Lung microvascular endothelial cell (primary cell): ENCODE data around the gene SUGT1. TPM values are rescaled to one million over a fixed set of nuclear protein-coding genes. Genes with fewer than 3 reads are reported as not detected.
"Not testable (repeated sequence)": the region's sequence is repeated elsewhere in the genome, so short reads cannot be mapped to it uniquely, and the experiment has no call there.

ENCODE experiments used
- DNase-seq, 2 donors: peaks; one replicate each; pipeline versions ENCODE4 v3.0.0 to v3.0.0-alpha.2; 2010; ENCODE audit warnings: low read depth in 2 of 2
- total RNA-seq: library from RNA; depleted of rRNA; stranded (reverse); fragments of >200 nt; gene quantifications from 2 replicates; pipeline ENCODE4 v1.2.1, GENCODE V29; 2014

The SUGT1 gene
- total RNA-seq, 1 donor from 2014 or later: 27.8 TPM

DNA sequence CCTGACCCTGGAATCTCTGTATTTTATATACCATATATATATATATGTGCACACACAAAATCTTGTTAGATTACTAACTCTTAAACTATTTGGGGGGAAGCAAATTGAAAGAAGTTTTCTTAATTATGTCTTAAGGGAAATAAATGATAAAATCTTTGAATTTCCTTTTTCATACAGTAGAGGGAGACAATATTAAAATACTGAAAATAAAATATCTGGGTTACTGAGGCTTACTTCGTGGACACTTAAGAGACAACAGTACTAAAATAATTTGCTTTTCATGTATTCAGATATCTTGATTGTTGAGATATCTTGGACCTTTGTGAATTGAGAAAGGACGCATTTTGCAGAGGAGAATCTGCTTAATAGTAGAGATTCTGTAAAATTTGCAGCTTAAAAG lies 17.0 kb downstream of the SUGT1 start:
- DNase-seq: no peak

DNA sequence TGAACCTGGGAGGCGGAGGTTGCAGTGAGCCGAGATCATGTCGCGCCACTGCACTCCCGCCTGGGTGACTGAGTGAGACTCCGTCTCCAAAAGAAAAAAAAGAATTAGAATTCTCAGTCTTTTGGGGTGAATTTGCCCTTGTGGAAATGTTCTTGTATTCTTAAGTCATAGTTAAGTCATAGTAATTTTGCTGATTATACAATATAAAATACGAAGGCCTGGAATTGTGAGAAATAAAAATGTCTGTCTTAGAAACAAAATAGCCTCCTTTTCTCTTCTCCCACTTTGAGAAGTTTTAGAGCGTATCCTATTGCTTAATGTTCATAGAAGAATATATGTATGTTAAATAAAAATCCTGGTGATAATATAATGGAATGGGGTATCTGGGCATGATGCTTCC lies 18.1 kb downstream of the SUGT1 start:
- DNase-seq: no peak

DNA sequence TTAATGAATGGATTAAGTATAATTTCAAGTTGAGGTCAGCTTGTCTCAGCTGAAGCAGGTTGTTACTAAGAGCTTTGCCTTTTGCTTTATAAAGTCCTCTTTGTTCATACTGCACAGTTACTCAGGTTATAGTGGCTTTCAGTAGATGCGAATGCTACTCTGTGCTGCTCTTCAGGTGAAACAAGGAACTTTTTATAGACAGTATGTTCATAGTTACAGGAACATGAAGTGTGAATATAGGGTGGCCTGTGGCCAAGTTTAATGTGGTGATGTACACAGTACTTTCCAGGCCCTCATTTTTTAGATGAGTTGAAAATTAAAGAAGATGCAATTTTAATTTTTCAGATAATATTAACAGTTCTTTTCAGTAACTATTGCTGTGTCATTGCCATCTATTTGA lies 20.8 kb downstream of the SUGT1 start:
- DNase-seq: no peak

DNA sequence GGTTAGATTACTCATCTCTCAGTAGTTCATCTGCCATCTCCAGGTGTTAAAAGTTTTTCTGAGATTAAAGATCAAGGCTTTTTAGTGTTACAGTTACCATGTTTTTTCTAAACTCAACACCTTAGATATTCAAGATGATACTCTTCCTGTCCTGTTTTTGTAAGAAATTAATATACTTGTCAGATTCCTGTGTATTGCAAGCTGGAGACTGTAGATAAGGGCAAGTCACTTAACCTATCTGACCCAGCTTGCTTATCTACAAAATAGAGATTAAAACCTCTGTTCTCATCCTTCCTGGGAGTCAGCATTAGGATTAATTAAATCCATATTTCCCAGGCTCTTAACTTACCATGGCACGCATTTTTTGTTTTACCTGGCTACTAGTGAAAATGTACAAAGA lies 25.2 kb downstream of the SUGT1 start:
- DNase-seq: no peak

DNA sequence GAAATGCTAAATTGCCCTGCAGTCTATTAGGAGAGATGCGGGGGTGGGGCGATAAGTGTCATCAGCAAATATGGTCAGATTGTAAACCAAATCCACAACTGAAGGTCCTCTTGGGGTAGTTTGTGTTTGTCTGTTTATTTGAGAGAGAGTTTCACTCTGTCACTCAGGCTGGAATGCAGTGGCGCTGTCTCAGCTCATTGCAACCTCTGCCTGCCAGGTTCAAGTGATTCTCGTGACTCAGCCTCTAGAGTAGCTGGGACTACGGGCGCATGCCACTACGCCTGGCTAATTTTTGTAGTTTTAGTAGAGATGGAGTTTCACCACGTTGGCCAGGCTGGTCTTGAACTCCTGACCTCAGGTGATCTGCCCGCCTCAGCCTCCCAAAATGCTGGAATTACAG lies 33.2 kb downstream of the SUGT1 start:
- DNase-seq: not testable (repeated sequence)

DNA sequence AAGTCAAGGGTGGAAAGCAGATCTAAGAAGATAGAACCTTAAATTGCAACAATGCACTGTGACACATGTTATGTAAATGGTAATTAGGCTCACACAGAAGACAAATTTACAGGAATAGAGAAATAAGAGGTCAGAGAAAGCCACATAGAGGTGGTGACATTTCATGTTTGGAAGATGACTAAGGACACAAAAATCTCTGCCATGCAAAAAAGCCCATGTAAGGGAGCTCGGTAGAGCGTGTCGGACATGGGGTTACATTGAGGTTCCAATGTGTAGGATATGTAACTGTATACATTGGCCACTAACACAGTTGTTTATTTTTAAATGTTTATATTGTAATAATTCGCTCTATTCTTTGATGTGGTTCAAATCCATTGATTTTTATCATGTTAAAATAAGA lies 33.7 kb downstream of the SUGT1 start:
- no peak for DNase-seq

DNA sequence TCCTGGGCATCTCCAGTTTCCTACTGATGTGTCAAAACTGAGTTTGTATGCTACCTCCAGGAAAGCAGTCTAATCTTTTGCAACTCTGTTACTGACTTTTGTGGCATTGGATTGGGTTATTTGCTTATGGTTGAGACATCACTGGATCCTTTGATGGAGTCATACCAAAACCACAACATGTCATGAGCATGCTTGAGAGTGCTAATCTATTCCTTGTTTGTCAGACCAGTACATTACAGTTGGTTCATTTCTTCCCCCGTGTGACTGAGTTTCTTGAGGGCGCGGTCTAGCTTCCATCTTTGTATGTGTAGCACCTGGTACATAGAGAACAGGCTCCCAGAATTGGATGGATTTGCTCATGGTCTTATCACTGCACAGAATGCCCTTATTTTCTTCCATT lies 43.2 kb downstream of the SUGT1 start:
- DNase-seq: no peak

DNA sequence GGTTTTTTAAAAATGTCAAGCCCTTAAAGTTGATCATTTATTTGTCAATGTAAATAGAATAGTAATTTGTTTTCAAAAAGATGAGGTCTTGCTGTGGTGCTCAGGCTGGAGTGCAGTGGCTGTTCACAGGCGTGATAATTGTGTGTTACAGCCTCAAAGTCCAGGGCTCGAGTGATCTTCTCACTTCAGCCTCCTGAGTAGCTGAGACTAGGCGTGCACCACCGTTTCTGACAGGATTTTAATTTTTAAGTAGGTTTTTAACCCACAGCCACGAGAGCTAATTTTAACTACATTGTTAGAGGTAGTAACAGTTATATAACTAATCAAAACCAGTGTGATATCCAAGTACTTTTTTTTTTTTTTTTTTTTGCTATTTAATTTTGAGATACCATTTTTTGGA lies 43.9 kb downstream of the SUGT1 start:
- DNase-seq: no peak

DNA sequence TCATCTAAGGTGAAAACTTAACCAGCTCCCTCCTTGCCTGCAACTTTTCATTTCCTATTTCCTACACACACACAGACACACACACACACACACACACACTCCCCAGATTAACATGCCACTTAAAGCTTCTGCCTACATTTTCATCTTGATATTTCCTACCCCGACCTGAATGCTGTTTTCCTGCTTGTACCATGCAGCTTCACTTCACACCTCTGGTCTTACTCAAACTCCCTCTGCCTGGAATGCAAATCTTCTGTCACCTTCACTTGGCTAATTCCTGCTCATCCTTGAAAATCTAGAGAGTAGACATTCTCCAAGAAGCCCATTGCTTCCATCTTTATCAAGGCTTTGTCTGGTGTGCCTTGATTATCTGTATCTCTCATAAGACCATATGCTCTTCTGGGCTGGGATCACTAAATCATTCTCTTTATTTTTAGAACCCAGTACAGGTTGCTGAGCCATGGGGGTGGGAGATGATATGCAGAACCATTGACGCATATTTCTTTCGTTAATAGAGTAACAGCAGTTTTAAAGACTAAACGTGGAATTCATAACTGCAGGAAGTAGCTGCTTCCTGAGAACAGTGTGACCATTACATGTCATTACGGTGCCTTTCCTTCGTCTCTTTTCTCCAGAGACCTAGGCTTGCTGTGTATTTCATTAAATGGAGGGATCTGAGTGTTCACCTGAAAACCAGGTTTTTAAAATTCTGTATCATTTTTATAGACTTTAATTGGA lies 49.3 kb downstream of the SUGT1 start:
- DNase-seq: peak; percentile 42 to 49

DNA sequence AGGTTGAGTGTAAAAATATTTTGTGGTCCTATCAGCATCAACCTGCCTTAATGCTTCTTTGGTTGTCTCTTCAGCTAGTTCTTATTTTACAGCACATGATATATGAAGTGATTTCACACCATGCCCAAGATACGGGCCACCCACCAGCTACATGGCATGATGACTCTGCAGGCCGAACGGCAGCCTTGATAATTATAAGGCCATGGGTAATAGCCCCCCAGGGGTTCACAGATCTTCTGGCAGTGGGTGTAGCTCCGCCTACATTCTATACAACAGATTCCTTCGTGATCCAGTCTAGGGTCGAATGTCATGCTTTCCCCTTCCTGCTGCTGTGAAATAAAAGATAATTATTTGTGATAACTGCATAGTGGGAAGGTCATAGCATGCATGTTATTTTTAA lies 50.8 kb downstream of the SUGT1 start:
- DNase-seq: no peak

DNA sequence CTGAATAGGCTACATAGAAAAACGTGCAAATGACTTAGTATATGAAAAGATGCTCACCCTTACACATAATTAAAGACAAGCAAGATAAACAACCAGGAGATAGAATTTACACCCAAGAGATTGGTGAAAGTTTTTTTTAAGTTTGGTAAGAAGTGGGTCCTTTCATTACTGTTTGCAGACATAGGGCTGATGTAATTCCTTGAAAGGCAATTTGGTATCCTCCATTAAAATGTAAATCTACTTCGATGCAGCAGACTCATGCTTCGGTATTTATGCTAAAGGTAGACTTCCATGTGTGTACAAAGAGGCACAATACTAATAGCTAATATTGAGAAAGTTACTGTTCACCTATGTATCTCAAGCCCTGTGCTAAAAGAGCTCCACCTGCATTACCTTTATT lies 53.4 kb downstream of the SUGT1 start:
- DNase-seq: no peak

DNA sequence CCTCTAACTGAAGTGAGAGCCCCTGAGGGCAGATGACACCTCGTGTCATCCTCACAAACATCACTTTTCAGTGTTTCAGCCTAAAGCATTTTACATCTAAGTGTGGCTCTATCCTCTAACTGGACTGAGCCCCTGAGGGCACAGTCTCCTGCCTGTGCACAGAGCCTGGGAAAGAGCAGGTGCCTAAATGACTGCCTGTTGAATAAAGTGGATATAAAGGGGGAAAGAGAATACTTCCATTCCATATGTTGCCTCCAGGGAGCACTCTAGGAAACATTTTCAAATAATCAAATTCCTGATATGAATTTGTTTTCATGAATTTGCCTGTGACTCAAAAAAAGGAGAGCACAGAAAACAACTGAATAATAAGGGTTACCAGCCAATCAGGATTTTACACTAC lies 54.7 kb downstream of the SUGT1 start:
- DNase-seq: peak; percentile 5 to 6

DNA sequence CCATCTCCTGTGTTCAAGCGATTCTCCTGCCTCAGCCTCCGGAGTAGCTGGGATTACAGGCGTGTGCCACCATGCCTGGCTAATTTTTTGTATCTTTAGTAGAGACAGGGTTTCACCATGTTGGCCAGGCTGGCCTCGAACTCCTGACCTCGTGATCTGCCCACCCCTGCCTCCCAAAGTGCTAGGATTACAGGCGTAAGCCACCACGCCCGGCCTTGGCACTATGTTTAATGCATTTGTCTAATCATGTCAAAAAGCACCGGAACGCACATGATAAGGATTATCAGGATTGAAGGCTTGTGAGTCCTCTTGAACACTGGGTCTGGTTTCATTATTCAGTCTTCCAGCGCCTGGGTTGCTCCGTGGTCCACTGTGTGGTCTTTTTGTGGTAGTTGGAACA lies 55.6 kb downstream of the SUGT1 start:
- not testable (repeated sequence) for DNase-seq

DNA sequence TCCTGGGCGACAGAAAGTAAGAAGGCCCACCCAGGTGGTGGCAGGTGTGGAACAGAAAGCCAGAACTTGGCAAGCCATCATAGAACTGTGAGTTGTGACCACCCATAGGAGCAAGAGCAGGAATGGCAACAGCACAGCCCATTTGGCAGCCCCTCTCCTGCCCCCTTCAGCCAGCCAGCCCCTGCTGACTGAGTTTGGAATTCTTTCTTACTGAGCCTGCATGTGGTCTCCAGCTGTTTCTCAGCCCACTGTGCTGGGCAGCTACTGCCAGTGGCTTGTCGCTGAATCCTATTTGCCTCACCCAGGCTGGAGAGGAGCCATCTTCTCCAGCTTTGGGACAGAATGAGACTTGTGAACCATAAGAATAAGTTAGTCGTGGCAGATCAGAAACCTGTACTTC lies 58.6 kb downstream of the SUGT1 start:
- DNase-seq: no peak

DNA sequence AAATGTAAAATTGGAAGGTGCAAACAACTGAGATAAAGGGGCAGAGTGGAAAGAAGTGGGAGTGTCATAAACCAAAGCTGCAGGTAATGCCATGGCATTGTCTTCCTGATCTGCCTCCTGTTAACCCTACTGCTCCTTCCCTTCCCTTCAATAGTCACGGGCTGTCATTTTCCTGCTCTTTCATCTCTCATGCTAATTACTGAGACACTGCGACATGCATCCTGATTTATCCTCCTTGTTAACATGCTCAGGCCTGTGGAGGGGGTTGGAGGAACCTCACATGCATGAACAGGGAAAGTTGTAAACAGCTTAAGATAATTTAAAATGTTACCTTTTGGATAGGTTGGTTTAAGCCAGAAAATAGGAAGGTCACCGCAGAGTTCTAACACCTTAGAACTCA lies 59.7 kb downstream of the SUGT1 start:
- DNase-seq: no peak

DNA sequence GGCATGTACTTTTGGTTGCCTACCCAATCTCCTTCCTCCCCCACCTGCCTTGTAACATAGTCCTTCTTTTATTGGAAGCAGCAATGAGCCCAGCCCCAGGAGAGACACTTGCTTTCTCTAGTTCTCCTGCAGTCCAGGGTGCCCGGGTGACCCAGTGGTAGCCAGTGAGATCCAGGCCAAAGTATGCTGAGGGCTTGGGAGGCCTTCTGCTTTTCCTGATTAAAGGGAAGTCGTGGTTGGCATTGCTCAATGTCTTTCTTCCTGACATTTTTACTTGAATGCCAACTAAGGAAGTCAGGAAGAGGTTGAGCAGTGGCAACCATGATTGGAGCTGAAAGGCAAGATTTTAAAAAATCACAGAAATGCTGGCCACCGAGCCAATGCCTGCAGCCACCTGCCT lies 61.3 kb downstream of the SUGT1 start:
- DNase-seq: peak in 1 of 2 donors; percentile 3

DNA sequence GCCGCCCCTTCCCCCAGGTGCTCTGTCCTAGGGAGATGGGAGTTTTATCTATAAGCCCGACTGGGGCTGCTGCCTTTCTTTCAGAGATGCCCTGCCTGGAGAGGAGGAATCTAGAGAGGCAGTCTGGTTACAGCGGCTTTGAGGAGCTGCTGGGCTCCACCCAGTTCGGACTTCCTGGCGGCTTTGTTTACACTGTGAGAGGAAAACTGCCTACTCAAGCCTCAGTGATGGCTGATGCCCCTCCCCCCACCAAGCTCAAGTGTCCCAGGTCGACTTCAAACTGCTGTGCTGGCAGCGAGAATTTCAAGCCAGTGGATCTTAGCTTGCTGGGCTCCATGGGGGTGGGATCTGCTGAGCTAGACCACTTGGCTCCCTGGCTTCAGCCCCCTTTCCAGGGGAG lies 68.3 kb downstream of the SUGT1 start:
- DNase-seq: peak in 1 of 2 donors; percentile 46

DNA sequence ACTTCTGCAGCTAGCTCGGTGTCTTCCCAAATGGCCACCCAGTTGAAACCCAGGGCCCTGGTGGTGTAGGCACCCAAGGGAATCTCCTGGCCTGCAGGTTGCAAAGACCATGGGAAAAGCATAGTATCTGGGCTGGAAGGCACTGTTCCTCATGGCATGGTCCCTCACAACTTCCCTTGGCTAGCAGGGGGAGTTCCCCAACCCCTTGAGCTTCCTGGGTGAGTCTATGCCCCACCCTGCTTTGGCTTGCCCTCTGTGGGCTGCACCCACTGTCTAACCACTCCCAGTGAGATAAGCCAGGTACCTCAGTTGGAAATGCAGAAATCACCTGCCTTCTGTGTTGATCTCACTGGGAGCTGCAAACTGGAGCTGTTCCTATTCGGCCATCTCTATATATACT lies 68.7 kb downstream of the SUGT1 start:
- DNase-seq: not testable (repeated sequence)

DNA sequence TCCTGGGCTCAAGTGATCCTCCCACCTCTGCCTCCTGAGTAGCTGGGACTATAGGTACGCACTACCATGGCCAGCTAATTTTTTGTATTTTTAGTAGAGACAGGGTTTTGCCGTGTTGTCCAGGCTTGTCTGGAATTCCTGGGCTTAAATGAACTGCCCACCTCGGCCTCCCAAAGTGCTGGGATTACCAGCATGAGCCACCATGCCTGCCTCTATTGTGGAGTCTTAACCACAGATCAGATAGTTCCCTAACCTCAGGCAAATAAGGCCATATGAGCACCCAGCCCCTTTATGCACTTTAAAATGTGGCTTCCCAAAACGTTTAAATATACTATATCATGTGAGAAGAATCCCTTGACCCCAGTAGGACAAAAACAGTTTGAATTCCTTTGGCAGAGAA lies 70.5 kb downstream of the SUGT1 start:
- no peak for DNase-seq

DNA sequence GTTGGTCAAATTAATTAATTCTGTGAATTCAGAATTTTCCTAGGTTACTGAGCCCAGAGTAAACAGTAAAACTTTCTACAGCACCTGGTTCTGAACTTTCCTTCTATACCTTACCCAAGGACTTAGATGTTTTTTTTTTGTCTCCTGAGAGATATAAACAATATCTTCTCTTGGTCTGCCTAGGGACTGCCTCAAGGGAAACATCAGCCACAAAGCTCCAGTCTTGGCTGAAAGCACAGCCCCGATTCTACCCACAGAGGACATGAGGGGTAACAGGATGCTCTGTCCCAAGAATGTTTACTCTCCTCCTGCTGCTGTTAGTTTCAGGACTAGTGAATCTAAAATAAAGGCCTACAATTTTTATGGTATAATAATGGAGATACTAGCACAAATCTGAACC lies 72.7 kb downstream of the SUGT1 start:
- DNase-seq: no peak

DNA sequence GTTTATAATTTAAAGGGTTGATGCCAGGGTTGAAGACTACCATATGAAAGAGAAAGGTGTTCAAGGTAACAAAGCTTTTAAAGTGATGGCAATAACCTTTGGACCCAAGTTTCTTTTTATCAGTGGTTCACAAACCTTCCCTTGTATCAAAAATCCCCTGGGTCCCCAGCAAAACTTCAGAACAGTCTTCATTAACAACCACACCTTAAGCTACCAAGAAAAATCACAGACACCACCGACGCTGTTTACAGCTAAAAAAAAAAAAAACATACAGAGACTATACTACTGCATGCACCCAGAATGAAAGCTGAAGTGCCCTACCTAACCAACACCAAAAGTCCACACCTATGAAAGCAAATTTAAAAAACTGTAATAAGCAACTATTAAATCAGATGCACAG lies 73.6 kb downstream of the SUGT1 start:
- DNase-seq: no peak

DNA sequence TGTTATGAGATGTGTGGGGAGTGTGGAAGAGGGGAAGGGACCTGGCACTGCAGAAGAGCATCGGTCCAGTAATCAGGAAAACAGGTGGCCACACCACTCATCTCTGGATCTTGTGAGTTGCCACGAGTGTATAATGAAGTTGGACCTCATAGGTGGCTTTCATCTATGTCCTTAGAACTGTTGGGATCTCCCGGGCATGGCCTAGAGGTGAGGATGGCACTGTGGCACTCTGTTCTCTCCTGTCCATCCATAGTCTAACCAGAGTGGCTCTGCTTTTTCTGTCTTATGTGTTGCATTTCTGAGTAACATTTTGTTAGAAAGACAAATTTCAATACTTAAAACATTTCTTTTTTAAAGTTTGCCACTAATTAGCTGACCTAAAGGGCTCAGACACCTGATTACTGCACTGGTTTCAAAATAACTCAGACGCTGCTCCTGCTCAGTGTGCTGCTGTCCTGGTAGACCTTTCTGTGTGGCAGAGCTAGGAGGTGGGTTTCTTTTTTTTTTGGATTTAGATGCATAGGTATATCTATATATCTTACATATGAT lies 81.5 kb downstream of the SUGT1 start:
- DNase-seq: no peak

DNA sequence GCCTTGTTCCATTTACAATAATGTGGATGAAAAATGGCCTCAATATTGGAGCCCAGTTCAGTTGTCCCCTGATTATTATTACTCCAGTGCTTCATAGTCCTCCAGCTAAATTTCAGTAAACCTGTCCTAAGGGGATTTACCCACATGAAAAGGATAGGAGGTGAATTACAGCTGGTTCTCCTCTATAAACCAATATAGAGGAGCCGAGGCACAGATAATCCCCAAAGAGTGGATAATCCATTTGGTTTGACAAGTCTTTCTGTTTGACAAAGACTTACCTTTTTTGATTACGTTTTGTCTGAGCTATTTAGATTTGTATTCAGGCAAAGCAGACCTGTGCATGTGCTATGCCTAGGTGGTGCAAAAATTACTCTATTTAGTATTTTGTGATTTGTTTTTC lies 84.3 kb downstream of the SUGT1 start:
- DNase-seq: no peak

DNA sequence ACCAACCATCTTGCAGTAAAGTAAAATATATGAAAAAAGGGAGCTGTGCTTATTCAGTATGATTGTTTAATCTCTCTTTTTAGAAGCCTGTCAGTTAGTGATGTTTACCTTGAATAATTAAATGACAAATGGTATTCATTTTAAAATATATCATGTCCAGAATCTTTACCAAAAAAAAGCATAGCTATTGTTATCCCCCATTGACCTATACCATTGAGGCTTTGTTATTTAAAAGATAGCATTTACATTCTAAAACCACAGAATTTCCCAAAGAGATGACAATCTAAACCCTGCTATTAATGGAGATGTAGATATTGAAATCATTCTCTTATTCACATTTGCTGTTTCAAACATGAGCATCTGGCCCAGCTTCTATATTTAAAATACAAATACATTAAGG lies 84.8 kb downstream of the SUGT1 start:
- no peak for DNase-seq
